ENCODE measurements around the gene CANX.
"Not testable (repeated sequence)": the region's sequence is repeated elsewhere in the genome, so short reads cannot be mapped to it uniquely, and the experiment has no call there.

CANX gene

GRCh38 chr5:179729303-179729702 lies 30.5 kb downstream of the CANX start:
- no peaks in the 10 kb centered on the region for H3K27me3 ChIP-seq (ENCODE audit: insufficient read depth, low read length)
- no peak overlapping the region for H3K4me3 ChIP-seq (ENCODE audit: low read length)
- H3K9me3 ChIP-seq (ENCODE audit: low read length): no peaks in the 10 kb centered on the region
- no peak overlapping the region for H2AFZ ChIP-seq (ENCODE audit: low read depth, low read length)
- H3K36me3 ChIP-seq (ENCODE audit: insufficient read depth, low read length): peaks cover 67% of the 10 kb centered on the region
- H3K4me1 ChIP-seq (ENCODE audit: insufficient read depth, low read length): peaks cover 3% of the 10 kb centered on the region

DNA sequence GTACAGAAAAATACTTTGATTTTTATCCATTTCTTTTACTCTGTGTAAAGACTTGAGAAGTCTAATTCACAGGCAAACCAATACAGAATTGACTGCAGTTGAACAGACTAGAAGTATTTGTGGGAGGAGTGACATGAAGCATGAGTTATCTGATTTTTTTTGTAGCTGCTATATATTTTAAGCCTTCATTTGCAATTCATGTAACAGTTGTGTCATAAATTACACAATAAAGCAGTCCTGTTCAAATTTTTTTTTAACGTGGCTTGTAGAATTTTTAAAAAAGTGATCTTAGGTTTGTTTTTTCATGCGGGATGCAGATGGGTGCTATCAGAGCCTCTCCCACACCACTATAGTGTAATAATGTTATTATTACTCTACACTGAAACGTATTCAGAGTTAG lies 31.0 kb downstream of the CANX start:
- Histone ChIP-seq H3K4me3 (ENCODE audit: low read length) (no peak overlapping the region), H3K4me1 (ENCODE audit: insufficient read depth, low read length) (peaks cover 7% of the 10 kb centered on the region), H3K9me3 (ENCODE audit: low read length) (no peaks in the 10 kb centered on the region), H3K27me3 (ENCODE audit: insufficient read depth, low read length) (no peaks in the 10 kb centered on the region), H3K36me3 (ENCODE audit: insufficient read depth, low read length) (peaks cover 66% of the 10 kb centered on the region), H2AFZ (ENCODE audit: low read depth, low read length) (no peak overlapping the region)

DNA sequence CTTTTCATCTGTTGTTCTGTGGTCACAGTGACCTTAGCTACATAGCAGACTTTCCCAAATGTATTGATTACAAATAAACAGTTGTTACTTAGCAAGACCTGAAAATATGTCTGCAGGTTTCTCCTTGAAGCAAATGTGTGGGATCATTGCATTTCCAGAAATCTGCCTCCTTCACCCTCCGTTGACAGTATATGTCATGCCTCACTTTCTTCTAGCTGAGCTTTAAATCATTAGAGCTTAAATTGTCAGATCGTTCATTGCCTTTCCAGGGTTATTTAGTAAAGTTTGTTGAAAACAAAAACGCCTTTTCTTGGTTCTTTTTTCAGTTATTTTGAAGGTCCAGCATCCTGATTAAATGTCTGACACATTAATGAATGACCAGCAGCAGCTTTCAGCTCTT lies 31.6 kb downstream of the CANX start:
- peaks cover 65% of the 10 kb centered on the region for H3K36me3 ChIP-seq (ENCODE audit: insufficient read depth, low read length)
- H3K9me3 ChIP-seq (ENCODE audit: low read length): no peaks in the 10 kb centered on the region
- no peak overlapping the region for H3K4me3 ChIP-seq (ENCODE audit: low read length)
- H3K4me1 ChIP-seq (ENCODE audit: insufficient read depth, low read length): peaks cover 7% of the 10 kb centered on the region
- H3K27me3 ChIP-seq (ENCODE audit: insufficient read depth, low read length): no peaks in the 10 kb centered on the region
- no peak overlapping the region for H2AFZ ChIP-seq (ENCODE audit: low read depth, low read length)

DNA sequence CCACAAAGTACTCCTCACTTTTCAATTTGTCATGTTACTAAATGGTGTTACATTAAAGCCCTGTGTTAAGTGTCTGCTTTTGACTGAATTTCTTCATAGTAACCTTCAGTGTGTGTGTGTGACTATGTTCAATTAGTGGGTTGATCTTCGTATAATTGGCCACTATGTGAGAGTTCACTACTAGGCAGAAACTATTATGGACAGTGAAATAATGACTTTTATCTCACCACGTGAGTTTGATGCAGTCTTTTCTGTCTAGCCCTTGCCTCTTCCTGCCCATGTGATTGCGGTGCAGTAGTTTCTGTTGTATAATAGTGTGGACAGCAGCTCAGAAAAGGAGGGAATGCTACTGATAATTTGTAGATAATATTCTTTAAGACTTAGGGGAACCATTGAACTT lies 32.1 kb downstream of the CANX start:
- Histone ChIP-seq H3K4me1 (ENCODE audit: insufficient read depth, low read length) (peaks cover 7% of the 10 kb centered on the region), H3K36me3 (ENCODE audit: insufficient read depth, low read length) (peaks cover 63% of the 10 kb centered on the region)

DNA sequence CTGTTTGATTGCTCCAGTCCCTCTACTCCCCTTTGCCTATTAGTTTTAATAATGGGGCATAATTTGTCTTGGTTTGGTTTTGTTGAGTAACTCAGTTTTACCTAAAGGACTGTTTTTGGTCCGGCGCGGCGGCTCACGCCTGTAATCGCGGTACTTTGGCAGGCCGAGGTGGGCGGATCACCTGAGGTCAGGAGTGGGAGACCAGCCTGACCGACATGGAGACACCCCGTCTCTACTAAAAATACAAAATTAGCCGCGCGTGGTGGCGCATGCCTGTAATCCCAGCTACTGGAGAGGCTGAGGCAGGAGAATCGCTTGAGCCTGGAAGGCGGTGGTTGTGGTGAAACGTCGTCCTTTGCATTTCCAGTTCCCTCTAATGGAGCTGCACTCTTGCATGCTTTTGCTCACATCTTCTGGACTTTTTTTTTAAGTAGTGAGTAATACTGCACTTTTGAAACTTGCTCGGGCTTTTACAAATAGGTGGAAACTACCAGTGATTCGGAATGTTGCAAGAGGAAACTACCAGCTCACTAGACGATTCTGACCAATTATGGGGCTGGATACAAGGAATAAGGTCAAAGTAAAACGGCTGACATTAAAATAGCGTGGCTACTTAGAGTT lies 33.1 kb downstream of the CANX start:
- H3K9me3 ChIP-seq (ENCODE audit: low read length): no peaks in the 10 kb centered on the region
- H3K27me3 ChIP-seq (ENCODE audit: insufficient read depth, low read length): no peaks in the 10 kb centered on the region
- H3K4me3 ChIP-seq (ENCODE audit: low read length): peak overlapping the region; percentile 81
- no peak overlapping the region for H2AFZ ChIP-seq (ENCODE audit: low read depth, low read length)
- H3K36me3 ChIP-seq (ENCODE audit: insufficient read depth, low read length): peaks cover 52% of the 10 kb centered on the region
- peaks cover 7% of the 10 kb centered on the region for H3K4me1 ChIP-seq (ENCODE audit: insufficient read depth, low read length)

More for the DNA sequence above, 32.1 kb downstream of the CANX start:
- no peaks in the 10 kb centered on the region for H3K9me3 ChIP-seq (ENCODE audit: low read length)
- no peaks in the 10 kb centered on the region for H3K27me3 ChIP-seq (ENCODE audit: insufficient read depth, low read length)
- no peak overlapping the region for H3K4me3 ChIP-seq (ENCODE audit: low read length)
- H2AFZ ChIP-seq (ENCODE audit: low read depth, low read length): no peak overlapping the region

DNA sequence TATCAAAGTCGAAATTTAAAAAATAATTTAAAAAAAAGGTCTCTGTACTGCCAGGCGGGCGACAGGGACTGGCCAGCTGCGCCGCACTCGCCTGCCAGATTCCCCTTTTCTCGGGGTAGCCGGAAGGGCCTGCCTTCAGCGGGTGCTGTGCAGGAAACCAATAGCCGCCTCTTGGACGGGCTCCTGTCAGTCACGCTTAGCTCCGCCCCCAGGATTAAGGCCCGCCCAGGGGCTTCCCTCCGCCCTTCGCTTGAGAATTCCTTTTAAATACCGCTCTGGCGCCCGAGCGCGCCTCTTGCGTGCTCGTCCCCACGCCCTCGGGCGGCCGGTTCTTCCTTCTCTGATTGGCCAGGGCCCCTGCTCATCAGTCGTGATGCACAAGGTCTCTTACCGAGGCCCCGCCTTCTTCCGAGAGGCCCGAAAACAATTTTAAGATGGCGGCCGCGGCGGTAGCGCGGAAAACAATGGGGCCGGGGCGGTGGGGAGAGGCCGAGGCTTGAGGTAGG lies 33.7 kb downstream of the CANX start, which contains the start of gene MAML1:
Gene MAML1 (plus strand): TSS at position 411 of the 506 bp plus-strand sequence. CDS start 291 bp downstream, outside the sequence.
- Histone ChIP-seq H2AFZ (ENCODE audit: low read depth, low read length) (no peak within 1 kb of the TSS), H3K27me3 (ENCODE audit: insufficient read depth, low read length) (no peaks in the 10 kb centered on the region), H3K9me3 (ENCODE audit: low read length) (no peaks in the 10 kb centered on the region), H3K4me3 (ENCODE audit: low read length) (peak within 1 kb of the TSS; percentile 81), H3K4me1 (ENCODE audit: insufficient read depth, low read length) (peaks cover 7% of the 10 kb centered on the region), H3K36me3 (ENCODE audit: insufficient read depth, low read length) (peaks cover 52% of the 10 kb centered on the region)

- Histone ChIP-seq H3K36me3 (ENCODE audit: insufficient read depth, low read length) (peaks cover 51% of the 10 kb centered on the region), H2AFZ (ENCODE audit: low read depth, low read length) (no peak overlapping the region), H3K4me1 (ENCODE audit: insufficient read depth, low read length) (peaks cover 7% of the 10 kb centered on the region), H3K9me3 (ENCODE audit: low read length) (no peaks in the 10 kb centered on the region), H3K27me3 (ENCODE audit: insufficient read depth, low read length) (no peaks in the 10 kb centered on the region), H3K4me3 (ENCODE audit: low read length) (peak overlapping the region; percentile 81)
Observed at GRCh38 chr5:179732918-179733771, 34.4 kb downstream of the CANX start.

GRCh38 chr5:179733772-179734126 lies 35.0 kb downstream of the CANX start:
- Histone ChIP-seq H3K9me3 (ENCODE audit: low read length) (peaks cover 5% of the 10 kb centered on the region), H3K4me3 (ENCODE audit: low read length) (peak overlapping the region; percentile 81), H2AFZ (ENCODE audit: low read depth, low read length) (no peak overlapping the region), H3K4me1 (ENCODE audit: insufficient read depth, low read length) (peaks cover 7% of the 10 kb centered on the region), H3K36me3 (ENCODE audit: insufficient read depth, low read length) (peaks cover 51% of the 10 kb centered on the region), H3K27me3 (ENCODE audit: insufficient read depth, low read length) (no peaks in the 10 kb centered on the region)

DNA sequence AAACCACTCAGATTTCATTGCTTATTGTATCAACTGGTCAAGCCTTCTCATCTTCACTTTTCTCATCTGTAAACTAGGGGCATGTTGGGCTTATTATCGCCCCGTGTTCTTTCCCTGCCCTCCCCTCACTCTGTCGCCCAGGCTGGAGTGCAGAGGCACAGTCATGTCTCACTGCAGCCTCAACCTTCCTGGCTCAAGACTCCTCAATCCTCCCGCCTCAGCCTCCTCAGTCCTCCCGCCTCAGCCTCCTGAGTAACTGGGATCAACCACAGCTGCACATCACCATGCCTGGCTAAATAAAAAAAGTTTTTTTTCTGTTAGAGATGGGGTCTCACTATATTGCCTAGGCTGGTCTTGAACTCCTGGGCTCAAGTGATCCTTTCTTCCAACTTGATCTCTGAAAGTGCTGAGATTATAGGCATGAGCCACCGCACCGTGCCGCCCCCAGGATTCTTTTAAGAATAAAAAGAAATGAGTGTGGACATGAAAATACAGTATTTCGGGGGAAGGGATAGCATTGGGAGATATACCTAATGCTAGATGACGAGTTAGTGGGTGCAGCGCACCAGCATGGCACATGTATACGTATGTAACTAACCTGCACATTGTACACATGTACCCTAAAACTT lies 35.9 kb downstream of the CANX start:
- Histone ChIP-seq H2AFZ (ENCODE audit: low read depth, low read length) (no peak overlapping the region), H3K4me1 (ENCODE audit: insufficient read depth, low read length) (peaks cover 7% of the 10 kb centered on the region), H3K27me3 (ENCODE audit: insufficient read depth, low read length) (no peaks in the 10 kb centered on the region), H3K36me3 (ENCODE audit: insufficient read depth, low read length) (peaks cover 49% of the 10 kb centered on the region), H3K9me3 (ENCODE audit: low read length) (peaks cover 7% of the 10 kb centered on the region), H3K4me3 (ENCODE audit: low read length) (peak overlapping the region; percentile 81)

GRCh38 chr5:179738742-179739141 lies 40.0 kb downstream of the CANX start:
- H3K4me3 ChIP-seq (ENCODE audit: low read length): no peak overlapping the region
- no peak overlapping the region for H2AFZ ChIP-seq (ENCODE audit: low read depth, low read length)
- peaks cover 16% of the 10 kb centered on the region for H3K9me3 ChIP-seq (ENCODE audit: low read length)
- peaks cover 7% of the 10 kb centered on the region for H3K4me1 ChIP-seq (ENCODE audit: insufficient read depth, low read length)
- no peaks in the 10 kb centered on the region for H3K27me3 ChIP-seq (ENCODE audit: insufficient read depth, low read length)
- H3K36me3 ChIP-seq (ENCODE audit: insufficient read depth, low read length): peaks cover 54% of the 10 kb centered on the region

GRCh38 chr5:179744106-179744505 lies 45.3 kb downstream of the CANX start:
- H3K4me1 ChIP-seq (ENCODE audit: insufficient read depth, low read length); H3K4me3 ChIP-seq (ENCODE audit: low read length); H2AFZ ChIP-seq (ENCODE audit: low read depth, low read length); H3K27me3 ChIP-seq (ENCODE audit: insufficient read depth, low read length): not testable (repeated sequence)
- peaks cover 37% of the 10 kb centered on the region for H3K36me3 ChIP-seq (ENCODE audit: insufficient read depth, low read length)
- peaks cover 15% of the 10 kb centered on the region for H3K9me3 ChIP-seq (ENCODE audit: low read length)

GRCh38 chr5:179746872-179747271 lies 48.1 kb downstream of the CANX start:
- Histone ChIP-seq H3K4me1 (ENCODE audit: insufficient read depth, low read length) (no peaks in the 10 kb centered on the region), H3K9me3 (ENCODE audit: low read length) (peaks cover 10% of the 10 kb centered on the region), H3K27me3 (ENCODE audit: insufficient read depth, low read length) (no peaks in the 10 kb centered on the region), H2AFZ (ENCODE audit: low read depth, low read length) (no peak overlapping the region), H3K4me3 (ENCODE audit: low read length) (no peak overlapping the region), H3K36me3 (ENCODE audit: insufficient read depth, low read length) (peaks cover 28% of the 10 kb centered on the region)

DNA sequence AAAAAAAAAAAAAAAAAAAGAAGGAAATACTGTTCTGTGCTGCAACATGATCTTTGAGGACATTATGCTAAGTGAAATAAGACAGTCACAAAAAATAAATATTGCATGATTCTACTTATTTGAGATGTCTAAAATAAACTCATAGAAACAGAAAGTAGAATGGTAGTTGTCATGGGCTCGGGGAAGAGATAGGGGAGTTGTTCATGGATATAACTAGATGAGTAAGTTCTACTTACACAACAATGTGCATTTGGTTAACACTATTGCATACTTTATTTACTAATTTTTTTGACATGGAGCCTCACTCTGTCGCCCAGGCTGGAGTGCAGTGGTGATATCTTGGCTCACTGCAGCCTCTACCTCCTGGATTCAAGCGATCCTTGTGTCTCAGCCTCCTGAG lies 49.0 kb downstream of the CANX start:
- Histone ChIP-seq H3K4me1 (ENCODE audit: insufficient read depth, low read length) (no peaks in the 10 kb centered on the region), H3K4me3 (ENCODE audit: low read length) (no peak overlapping the region), H3K36me3 (ENCODE audit: insufficient read depth, low read length) (peaks cover 25% of the 10 kb centered on the region), H2AFZ (ENCODE audit: low read depth, low read length) (no peak overlapping the region), H3K27me3 (ENCODE audit: insufficient read depth, low read length) (no peaks in the 10 kb centered on the region), H3K9me3 (ENCODE audit: low read length) (peaks cover 10% of the 10 kb centered on the region)
